ENCODE results near the gene COL4A2. TPM values are rescaled to one million over a fixed set of nuclear protein-coding genes. Genes with fewer than 3 reads are reported as not detected.

COL4A2 gene
- total RNA-seq, 3 donors from 2014 or later (not counting 1 experiment from before 2014, with no cell fraction given) = not detected

- WGBS (ENCODE audit: insufficient coverage) = 49% methylated on average over 8 of the region's 8 CpGs
- Histone ChIP-seq H3K27me3 (ENCODE audit: control insufficient read depth, insufficient read depth, low read length) (peaks cover 9% of the 10 kb centered on the region), H3K27ac (ENCODE audit: low read length) (no peak overlapping the region), H3K9me3 (ENCODE audit: control insufficient read depth, insufficient read depth, low read length) (no peaks in the 10 kb centered on the region), H3K36me3 (ENCODE audit: control insufficient read depth, insufficient read depth, low read length) (no peaks in the 10 kb centered on the region), H3K4me3 (ENCODE audit: low read length) (no peak overlapping the region), H3K4me1 (ENCODE audit: control insufficient read depth, insufficient read depth, low read length) (no peaks in the 10 kb centered on the region)
- Mint-ChIP-seq H3K27ac (no peak overlapping the region), H3K4me3 (no peak overlapping the region), H3K36me3 (no peaks in the 10 kb centered on the region), H3K4me1 (peaks cover 0 to 11% of the 10 kb centered on the region in 2 donors), H3K27me3 (ENCODE audit: low read depth in 2 of 2) (peaks cover 30 to 69% of the 10 kb centered on the region in 2 donors), H3K9me3 (no peaks in the 10 kb centered on the region)
- DNase-seq = no peak
- no peak for TF ChIP-seq CTCF (IDR thresholded peaks at IDR 0.05)
- intact Hi-C loops (cut with micrococcal nuclease) = no loop called here
- ATAC-seq = no peak
Measured at GRCh38 chr13:110425444-110425780, 118.3 kb downstream of the COL4A2 start.

GRCh38 chr13:110426735-110427134 is 119.7 kb downstream of the COL4A2 start:
- Mint-ChIP-seq H3K36me3 (no peaks in the 10 kb centered on the region), H3K27me3 (ENCODE audit: low read depth in 2 of 2) (peaks cover 20 to 58% of the 10 kb centered on the region in 2 donors), H3K4me1 (peaks cover 0 to 4% of the 10 kb centered on the region in 2 donors), H3K27ac (no peak overlapping the region), H3K4me3 (no peak overlapping the region), H3K9me3 (no peaks in the 10 kb centered on the region)
- no peak for ATAC-seq
- no peaks in the 10 kb centered on the region for H3K4me1 ChIP-seq (ENCODE audit: control insufficient read depth, insufficient read depth, low read length)
- intact Hi-C loops (cut with micrococcal nuclease) = no loop called here
- 85% methylated on average over 3 of the region's 4 CpGs for WGBS (ENCODE audit: insufficient coverage)
- no peak for TF ChIP-seq CTCF (IDR thresholded peaks at IDR 0.05)
- no peak overlapping the region for H3K27ac ChIP-seq (ENCODE audit: low read length)
- H3K36me3 ChIP-seq (ENCODE audit: control insufficient read depth, insufficient read depth, low read length) = no peaks in the 10 kb centered on the region
- H3K27me3 ChIP-seq (ENCODE audit: control insufficient read depth, insufficient read depth, low read length) = peaks cover 2% of the 10 kb centered on the region
- no peaks in the 10 kb centered on the region for H3K9me3 ChIP-seq (ENCODE audit: control insufficient read depth, insufficient read depth, low read length)
- no peak overlapping the region for H3K4me3 ChIP-seq (ENCODE audit: low read length)
- DNase-seq = no peak

DNA sequence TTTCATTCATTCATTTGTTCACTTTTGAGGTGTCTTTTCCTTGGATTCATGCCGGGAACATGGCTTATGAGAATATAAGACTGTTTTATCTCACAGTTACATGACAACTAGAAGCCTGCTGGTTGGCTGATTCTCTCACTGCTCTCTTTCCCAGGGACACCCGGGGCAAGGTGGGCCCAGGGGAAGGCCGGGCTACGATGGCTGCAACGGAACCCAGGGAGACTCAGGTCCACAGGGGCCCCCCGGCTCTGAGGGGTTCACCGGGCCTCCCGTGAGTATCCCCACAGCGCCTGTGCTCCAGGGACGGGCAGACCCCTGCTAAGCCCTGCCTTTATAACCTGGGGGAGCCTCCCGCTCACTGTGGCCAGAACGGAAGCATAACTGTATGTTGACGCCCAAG is 121.2 kb downstream of the COL4A2 start:
- H3K36me3 Mint-ChIP-seq = no peaks in the 10 kb centered on the region
- DNase-seq = no peak
- intact Hi-C loops (cut with micrococcal nuclease) = no loop called here
- H3K4me3 Mint-ChIP-seq = no peak overlapping the region
- TF ChIP-seq CTCF (IDR thresholded peaks at IDR 0.05) = no peak
- Histone ChIP-seq H3K9me3 (ENCODE audit: control insufficient read depth, insufficient read depth, low read length) (no peaks in the 10 kb centered on the region), H3K4me1 (ENCODE audit: control insufficient read depth, insufficient read depth, low read length) (no peaks in the 10 kb centered on the region), H3K27ac (ENCODE audit: low read length) (no peak overlapping the region), H3K4me3 (ENCODE audit: low read length) (no peak overlapping the region), H3K36me3 (ENCODE audit: control insufficient read depth, insufficient read depth, low read length) (no peaks in the 10 kb centered on the region), H3K27me3 (ENCODE audit: control insufficient read depth, insufficient read depth, low read length) (peaks cover 2% of the 10 kb centered on the region)
- H3K4me1 Mint-ChIP-seq = no peaks in the 10 kb centered on the region
- no peaks in the 10 kb centered on the region for H3K9me3 Mint-ChIP-seq
- H3K27me3 Mint-ChIP-seq (ENCODE audit: low read depth in 2 of 2) = peaks cover 26 to 61% of the 10 kb centered on the region in 2 donors
- no peak for ATAC-seq
- H3K27ac Mint-ChIP-seq = no peak overlapping the region
- WGBS (ENCODE audit: insufficient coverage) = 86% methylated on average over 13 of the region's 13 CpGs

All from natural killer cell (primary cell).